NOMO-1 (cell line): ENCODE measurements around the gene PEX16.

Experiments
- DNase-seq, 2 experiments: peaks; one replicate each; lab custom pipeline; 2025; ENCODE audit not compliant: unreplicated experiment in 2 of 2; lab: John Stamatoyannopoulos, UW

PEX16 gene

DNA sequence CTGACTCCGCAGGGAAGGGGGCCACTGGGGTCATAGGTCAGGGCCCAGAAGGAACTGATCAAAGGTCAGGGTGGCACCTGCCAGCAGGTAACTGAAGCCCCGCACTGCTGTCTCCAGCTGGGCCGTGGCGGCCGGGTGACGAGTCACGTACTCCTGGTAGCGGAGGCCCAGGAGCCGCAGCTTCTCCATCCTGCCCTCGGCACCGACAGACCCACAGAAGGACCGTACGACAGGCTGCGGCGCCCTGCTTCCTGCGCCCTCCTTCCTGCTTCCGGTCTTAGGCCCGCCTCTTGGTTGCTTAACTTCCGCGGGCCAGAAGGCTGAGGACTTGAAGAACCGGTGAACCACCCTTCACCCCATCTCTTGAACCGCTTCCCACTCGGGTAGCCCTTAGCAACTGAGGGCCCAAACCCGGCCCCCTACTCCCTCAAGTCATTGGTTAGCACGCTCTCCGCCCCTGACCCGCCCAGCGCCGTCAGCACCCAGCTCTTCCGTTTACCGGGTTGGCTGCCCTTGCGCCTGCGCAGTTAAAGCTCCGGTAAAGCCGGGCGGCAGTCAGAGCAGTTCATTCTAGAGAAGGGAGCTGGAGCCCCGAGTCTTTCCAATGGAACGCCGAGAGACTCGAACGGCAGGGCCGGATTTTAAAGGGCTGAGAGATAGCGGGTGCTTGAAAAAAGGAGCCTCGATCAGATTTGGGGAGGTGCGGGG, at the start of gene PEX16:
Gene PEX16 (minus strand): TSS at position 255 of the 708 bp plus-strand sequence. CDS start 66 bp downstream, at position 189.
- peak; percentile 99 for DNase-seq

GRCh38 chr11:45964911-45965389, 47.3 kb upstream of the PEX16 start:
- DNase-seq = peak; percentile 21 to 59

GRCh38 chr11:45961751-45962240, 44.1 kb upstream of the PEX16 start:
- no peak for DNase-seq

GRCh38 chr11:45960387-45961095, 42.9 kb upstream of the PEX16 start:
- DNase-seq = peak in 1 of 2 experiments; percentile 34

GRCh38 chr11:45959851-45960250, 42.2 kb upstream of the PEX16 start:
- no peak for DNase-seq

DNA sequence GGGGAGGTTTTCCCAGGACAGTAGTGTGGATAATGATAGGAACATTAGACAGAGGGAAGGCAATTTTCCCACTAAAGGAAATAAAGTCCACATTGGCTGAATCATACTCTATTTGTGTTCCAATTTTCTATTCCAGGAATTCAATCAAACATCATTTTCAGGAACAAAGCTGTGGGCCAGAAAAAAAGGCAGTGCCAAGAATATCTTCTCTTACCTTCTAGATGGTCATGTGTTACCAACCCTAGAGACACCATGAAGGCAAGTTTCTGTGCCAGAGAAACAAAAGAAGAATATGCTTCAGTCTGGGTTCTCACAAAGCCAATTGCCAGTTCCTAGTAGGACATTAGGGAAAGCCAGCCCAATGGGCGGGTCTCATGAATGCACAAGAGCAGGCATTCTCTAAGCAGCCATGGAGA, 32.3 kb upstream of the PEX16 start:
- no peak for DNase-seq

DNA sequence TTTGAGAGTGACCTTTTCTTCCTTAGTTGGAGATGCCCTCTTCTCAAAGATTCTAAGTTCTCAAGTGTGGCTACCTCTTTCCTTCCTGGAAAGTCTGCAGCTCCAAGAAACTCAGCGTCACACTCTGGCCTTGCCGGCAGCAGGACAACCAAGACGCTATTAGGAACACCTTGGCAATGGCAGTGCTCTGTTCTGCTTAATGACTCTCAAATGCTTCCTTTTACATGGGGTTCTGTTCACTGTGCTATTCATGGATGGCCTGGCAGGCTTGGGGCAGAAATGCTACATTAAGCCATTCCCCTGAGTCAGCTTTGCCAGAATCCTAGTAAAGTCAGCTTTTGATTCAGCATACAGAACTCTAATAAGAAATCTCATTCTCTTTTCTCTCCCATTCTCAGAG, 30.7 kb upstream of the PEX16 start:
- DNase-seq = no peak

DNA sequence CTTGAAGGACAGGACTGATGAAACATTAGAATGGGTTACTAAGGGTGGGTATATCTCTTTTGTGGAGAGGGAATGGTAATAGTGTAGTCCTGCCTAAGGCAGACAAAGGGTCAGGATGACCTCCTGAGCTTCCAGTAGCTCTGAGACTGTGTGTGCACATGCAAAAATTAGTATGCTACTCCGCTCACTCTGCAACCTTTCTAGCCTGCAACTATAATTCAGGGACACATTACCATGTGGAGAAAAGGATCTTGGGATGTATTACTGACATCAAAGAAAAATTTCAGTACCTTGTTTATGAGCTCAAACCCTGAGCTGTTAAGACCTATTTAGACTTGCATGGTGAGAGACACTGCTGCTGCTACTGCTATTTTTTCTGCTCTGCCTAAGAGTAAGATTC, 30.2 kb upstream of the PEX16 start:
- DNase-seq = no peak

- no peak for DNase-seq
Observed at GRCh38 chr11:45945397-45945999, 27.8 kb upstream of the PEX16 start.

DNA sequence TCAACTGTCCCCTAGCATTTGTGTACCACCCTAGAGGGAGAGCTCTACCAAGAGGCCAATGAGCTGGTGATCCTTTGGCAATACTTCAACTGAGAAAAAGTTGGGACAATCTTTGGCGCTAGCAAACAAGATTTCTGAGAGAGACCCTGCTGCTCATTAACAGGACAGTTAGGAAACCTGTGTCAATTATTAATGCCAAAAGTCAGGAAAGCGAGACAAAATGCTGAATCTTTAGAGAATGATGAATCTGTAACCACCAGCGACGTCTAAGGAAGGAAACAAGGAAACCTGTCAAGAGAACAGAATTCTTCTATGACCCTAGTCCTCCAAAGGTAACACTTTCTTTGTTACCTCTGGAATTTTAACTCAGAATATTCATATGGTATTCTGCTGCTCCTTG, 24.7 kb upstream of the PEX16 start:
- DNase-seq = no peak

- DNase-seq = no peak
Observed at GRCh38 chr11:45941285-45941684, 23.6 kb upstream of the PEX16 start.

- DNase-seq = no peak
Observed at GRCh38 chr11:45939836-45940235, 22.2 kb upstream of the PEX16 start.

DNA sequence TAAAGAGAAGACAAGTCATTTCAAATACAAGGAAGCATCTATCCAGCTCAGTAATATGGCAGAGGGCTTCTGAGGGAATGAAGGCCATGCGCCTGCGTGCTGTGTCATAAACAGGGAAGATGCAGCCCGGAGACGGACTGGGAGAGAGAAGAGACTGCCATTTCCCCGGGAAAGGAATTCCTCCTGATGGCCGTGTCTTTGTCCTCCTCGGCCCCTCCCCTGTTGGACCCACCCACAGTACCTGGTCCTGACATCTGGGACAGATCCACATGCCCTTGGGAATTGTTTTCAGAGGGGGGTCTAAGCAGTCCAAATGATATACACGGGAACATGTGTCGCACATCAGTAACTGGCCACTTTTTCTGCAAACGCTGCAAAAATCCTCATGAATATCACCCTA, 20.2 kb upstream of the PEX16 start:
- DNase-seq = no peak

- peak in 1 of 2 experiments; percentile 22 for DNase-seq
Observed at GRCh38 chr11:45936511-45937054, 18.9 kb upstream of the PEX16 start.

DNA sequence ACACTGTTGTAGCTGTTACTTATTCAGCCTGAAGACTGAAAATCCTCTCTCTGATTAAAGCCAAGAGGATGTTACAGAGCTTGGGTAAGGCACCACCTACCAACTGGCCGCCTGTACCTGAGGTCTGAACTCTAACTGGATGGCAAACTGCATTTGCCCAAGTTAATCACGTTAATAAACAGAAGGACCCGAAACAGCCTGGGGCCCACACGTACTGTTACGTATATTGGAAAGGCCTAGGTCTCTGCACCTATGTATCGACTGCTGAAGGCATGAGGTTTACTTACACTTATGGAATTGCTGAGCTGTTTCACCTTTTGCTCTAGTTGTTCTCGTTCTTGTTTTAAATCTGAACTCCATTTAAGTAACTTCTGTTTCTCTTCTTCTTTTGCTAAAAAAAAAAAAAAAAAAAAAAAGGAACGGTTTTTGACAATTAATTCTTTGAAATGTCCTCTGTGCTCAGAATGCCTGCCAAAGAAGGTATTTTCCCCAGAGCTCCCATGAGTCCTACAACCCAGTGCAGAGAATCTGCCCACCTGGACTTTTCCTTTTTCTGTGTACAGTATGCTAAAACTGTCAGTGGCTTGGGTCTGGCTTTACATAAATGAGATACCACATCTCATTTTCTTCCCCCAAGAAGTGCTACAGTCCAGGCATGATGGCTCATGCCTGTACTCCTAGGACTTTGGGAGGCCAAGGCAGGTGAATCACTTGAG, 17.8 kb upstream of the PEX16 start:
- peak in 1 of 2 experiments; percentile 21 for DNase-seq

DNA sequence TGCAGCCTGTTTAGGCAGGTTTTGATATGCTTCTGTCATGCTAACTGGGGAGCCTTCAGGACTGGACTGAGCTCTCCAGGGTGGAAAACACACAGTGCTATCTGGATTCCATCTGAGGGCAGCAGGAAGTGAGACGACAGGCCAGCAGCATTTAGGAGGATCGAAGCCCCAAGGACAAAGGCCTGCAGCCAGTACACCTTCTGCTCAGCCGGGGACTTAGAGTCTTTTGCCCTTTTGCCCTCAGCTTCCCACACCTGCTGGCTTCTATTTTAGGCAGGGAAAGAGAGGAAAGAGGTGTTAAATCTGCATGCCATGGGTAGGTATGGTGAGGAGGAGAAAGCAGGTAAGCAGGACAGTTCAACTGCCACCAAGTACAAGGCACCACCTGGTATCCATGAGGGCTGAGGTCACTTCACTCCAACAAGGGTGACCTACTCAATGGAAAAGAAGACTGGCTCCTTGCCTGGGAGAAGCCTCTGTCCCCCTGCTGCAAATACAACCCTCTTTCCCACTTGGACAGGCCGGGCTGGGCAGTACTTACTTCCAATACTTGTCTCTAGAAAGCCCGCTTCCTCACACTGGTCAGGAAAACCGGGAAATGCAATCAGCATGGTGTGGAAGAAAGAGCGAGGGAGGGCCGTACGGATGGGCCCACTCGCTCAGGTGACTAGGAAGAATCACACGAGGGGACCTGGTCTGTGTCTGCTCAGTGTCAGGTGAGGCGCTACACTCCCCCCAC, 17.1 kb upstream of the PEX16 start:
- no peak for DNase-seq

- DNase-seq = no peak
Observed at GRCh38 chr11:45933846-45934579, 16.3 kb upstream of the PEX16 start.

GRCh38 chr11:45933131-45933831, 15.6 kb upstream of the PEX16 start:
- DNase-seq = peak; percentile 93 to 97

DNA sequence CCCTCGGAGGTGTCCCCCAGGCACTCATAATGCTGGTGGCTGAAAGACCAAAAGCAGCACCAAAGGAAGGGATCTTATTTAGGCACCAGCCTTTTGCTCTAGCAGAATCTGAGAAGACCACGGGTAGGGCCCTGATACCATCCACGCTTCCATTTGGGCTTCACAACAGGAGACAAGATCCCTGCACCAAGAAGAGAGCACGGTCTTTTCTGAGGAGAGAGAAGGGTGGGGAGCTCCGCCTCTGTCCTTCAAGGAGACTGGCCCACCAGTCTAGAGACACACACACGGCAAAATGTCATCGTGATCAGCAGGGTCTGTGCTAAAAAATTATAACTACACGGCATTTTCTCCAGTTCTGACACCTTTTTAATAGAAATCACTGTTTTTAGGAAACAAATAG, 14.5 kb upstream of the PEX16 start:
- no peak for DNase-seq
